Measurements from ENCODE around the gene MTX2. TPM values are rescaled to one million over a fixed set of nuclear protein-coding genes. Genes with fewer than 3 reads are reported as not detected.
"Not testable (repeated sequence)": the region's sequence is repeated elsewhere in the genome, so short reads cannot be mapped to it uniquely, and the experiment has no call there.

The MTX2 gene
- total and polyA plus RNA-seq, 5 donors, result 34.7 to 83.3 (median 47.6) TPM

DNA sequence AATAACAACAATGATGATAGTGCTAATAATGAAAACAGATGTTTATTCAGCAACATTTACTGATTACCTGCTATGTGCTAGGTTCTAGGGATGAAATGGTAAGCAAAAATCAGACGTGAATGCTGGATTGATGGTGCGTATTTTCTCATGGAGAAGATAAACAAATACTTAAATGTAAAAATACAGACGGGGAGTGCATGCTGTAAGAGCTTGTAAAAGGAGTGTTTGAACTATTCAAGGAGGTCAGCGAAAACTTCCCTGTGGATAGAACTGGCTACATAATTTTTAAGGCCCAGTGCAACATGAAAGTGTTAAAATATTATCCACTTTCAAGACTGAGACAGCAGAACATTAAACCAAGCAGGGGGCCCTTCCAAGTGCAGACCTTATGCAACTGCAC, 22.1 kb downstream of the MTX2 start:
- Histone ChIP-seq H3K9me3 (ENCODE audit: control insufficient read depth, low read length) (no peaks in the 10 kb centered on the region), H3K4me1 (ENCODE audit: control insufficient read depth, insufficient read depth, low read length) (peaks cover 3% of the 10 kb centered on the region), H3K4me3 (ENCODE audit: low read length) (no peak overlapping the region), H3K27me3 (ENCODE audit: control insufficient read depth, insufficient read depth) (no peaks in the 10 kb centered on the region), H3K27ac (ENCODE audit: low read length) (no peak overlapping the region)
- ATAC-seq (no peak), DNase-seq (no peak)
- WGBS, result 80% methylated on average over 4 of the region's 4 CpGs
- intact Hi-C loops (cut with DNase I), result no loop called here

DNA sequence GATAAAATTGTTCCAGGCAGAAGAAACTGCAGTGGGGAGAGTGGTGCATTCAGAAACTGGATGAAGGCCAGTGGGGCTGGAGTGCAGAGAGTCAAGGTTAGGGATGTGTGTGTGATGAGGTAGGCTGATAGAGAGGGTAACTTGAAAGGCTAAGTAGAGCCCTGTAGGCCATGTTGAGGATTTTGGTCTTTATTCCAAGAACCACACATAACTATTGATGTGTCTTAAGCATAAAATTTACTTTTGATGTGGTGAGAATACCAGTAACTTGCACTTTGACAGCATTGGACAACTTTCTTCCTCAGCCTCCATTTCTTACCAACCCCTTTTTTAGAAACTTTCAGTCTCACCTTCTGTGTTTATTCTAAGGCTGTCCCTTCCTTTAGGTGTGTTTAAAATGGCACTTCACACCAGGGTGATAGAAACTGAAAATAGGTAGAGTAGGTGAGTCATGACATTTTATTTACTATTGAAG, 22.6 kb downstream of the MTX2 start:
- DNase-seq (no peak), ATAC-seq (no peak)
- intact Hi-C loops (cut with DNase I), result no loop called here
- Histone ChIP-seq H3K9me3 (ENCODE audit: control insufficient read depth, low read length) (no peaks in the 10 kb centered on the region), H3K27me3 (ENCODE audit: control insufficient read depth, insufficient read depth) (no peaks in the 10 kb centered on the region), H3K4me3 (ENCODE audit: low read length) (no peak overlapping the region), H3K27ac (ENCODE audit: low read length) (no peak overlapping the region), H3K4me1 (ENCODE audit: control insufficient read depth, insufficient read depth, low read length) (peaks cover 3% of the 10 kb centered on the region)

DNA sequence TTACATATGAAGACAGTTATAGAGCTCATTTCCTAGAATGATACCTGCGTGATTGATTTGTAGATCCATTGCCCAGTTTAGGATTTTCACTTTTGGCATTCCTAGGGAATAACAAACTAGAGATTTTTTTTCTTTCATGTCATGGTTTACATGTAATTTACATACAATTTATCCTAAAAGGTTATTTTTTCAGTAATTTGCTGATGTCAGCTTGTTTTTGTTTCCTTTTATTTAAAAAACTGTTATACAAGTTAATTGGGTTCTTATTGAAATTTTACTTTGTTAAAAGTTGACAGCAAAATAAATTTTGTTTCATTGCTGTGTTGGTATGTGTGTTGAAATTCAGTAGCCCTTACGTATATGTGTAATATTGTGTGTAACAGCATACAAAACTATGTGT, 23.4 kb downstream of the MTX2 start:
- no peak for ATAC-seq
- Histone ChIP-seq H3K4me3 (ENCODE audit: low read length) (no peak overlapping the region), H3K4me1 (ENCODE audit: control insufficient read depth, insufficient read depth, low read length) (peaks cover 3% of the 10 kb centered on the region), H3K27ac (ENCODE audit: low read length) (no peak overlapping the region), H3K27me3 (ENCODE audit: control insufficient read depth, insufficient read depth) (no peaks in the 10 kb centered on the region), H3K9me3 (ENCODE audit: control insufficient read depth, low read length) (no peaks in the 10 kb centered on the region)
- no peak for DNase-seq
- intact Hi-C loops (cut with DNase I), result no loop called here
- WGBS, result 95% methylated on average over 2 of the region's 2 CpGs

DNA sequence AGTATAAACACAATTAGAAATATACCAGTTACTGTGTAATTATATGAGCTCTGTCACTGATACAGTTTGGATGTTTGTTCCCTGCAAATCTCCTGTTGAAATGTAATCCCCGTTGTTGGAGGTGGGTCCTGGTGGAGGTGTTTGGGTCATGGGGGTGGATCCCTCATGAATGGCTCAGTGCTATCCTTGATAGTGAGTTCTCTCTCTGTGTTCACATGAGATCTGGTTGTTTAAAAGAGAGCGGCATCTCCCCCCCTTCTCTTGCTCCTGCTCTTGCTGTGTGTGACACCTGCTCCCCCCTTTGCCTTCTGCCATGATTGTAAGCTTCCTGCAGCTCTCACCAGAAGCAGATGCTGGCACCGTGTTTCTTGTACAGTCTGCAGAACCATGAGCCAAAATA, 24.1 kb downstream of the MTX2 start:
- Histone ChIP-seq H3K4me1 (ENCODE audit: control insufficient read depth, insufficient read depth, low read length) (peaks cover 3% of the 10 kb centered on the region), H3K27me3 (ENCODE audit: control insufficient read depth, insufficient read depth) (no peaks in the 10 kb centered on the region), H3K9me3 (ENCODE audit: control insufficient read depth, low read length) (no peaks in the 10 kb centered on the region), H3K27ac (ENCODE audit: low read length) (no peak overlapping the region), H3K4me3 (ENCODE audit: low read length) (no peak overlapping the region)
- no peak for ATAC-seq
- no peak for DNase-seq
- 77% methylated on average over 3 of the region's 3 CpGs for WGBS
- intact Hi-C loops (cut with DNase I), result no loop called here

DNA sequence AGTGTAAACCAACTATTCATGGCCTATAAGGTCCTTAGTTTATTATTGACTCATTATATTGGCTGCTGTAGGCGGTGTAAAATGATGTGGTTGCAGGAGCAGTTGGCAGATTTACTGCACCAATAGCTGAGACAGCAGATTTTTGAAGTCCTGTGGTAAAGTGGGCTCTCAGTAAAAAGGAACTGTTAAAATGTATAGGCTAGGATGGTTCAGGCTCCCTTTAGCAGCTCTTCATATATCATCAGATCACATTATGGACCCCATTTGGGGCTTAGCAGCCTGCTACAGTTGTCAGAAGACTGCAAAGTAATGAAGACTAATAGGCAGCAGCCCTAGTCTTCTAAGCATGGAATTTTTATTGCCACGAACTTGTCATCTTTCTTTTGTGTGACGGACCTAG, 27.8 kb downstream of the MTX2 start:
- 90% methylated on average over 3 of the region's 3 CpGs for WGBS
- Histone ChIP-seq H3K27ac (ENCODE audit: low read length) (no peak overlapping the region), H3K4me1 (ENCODE audit: control insufficient read depth, insufficient read depth, low read length) (no peaks in the 10 kb centered on the region), H3K9me3 (ENCODE audit: control insufficient read depth, low read length) (no peaks in the 10 kb centered on the region), H3K4me3 (ENCODE audit: low read length) (no peak overlapping the region), H3K27me3 (ENCODE audit: control insufficient read depth, insufficient read depth) (no peaks in the 10 kb centered on the region)
- intact Hi-C loops (cut with DNase I), result no loop called here
- ATAC-seq (no peak), DNase-seq (no peak)

DNA sequence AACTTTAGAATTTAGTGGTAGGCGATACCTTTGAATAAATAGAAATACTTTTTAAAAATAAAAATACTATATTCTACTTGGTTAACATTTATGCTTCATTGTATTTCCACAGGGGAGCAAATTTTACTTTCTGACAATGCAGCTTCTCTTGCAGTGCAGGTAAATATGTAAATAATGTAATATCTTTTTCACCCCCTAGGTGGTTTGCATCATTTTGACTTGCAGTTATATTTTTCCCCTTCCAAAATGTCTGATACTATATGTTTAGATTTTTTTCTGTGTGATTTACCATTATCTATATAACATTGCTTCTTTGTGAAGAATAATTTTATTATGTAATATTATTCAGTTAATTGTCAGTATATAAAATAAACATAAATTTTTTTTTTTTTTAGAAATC, 28.5 kb downstream of the MTX2 start:
- DNase-seq (no peak), ATAC-seq (no peak)
- no peaks in the 10 kb centered on the region for H3K27me3 ChIP-seq (ENCODE audit: control insufficient read depth, insufficient read depth)
- H3K9me3 ChIP-seq (ENCODE audit: control insufficient read depth, low read length), result no peaks in the 10 kb centered on the region
- intact Hi-C loops (cut with DNase I), result no loop called here
- H3K27ac ChIP-seq (ENCODE audit: low read length), result no peak overlapping the region
- WGBS, result 99% methylated on average over 1 of the region's 1 CpG
- H3K4me3 ChIP-seq (ENCODE audit: low read length), result no peak overlapping the region
- H3K4me1 ChIP-seq (ENCODE audit: control insufficient read depth, insufficient read depth, low read length), result no peaks in the 10 kb centered on the region

DNA sequence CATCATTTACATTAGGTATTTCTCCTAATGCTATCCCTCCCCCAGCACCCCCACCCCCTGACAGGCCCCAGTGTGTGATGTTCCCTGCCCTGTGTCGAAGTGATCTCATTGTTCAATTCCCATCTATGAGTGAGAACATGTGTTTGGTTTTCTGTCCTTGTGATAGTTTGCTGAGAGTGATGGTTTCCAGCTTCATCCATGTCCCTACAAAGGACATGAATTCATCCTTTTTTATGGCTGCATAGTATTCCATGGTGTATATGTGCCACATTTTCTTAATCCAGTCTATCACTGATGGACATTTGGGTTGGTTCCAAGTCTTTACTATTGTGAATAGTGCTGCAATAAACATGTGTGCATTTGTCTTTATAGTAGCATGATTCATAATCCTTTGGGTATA, 36.8 kb downstream of the MTX2 start:
- H3K27me3 ChIP-seq (ENCODE audit: control insufficient read depth, insufficient read depth); intact Hi-C loops (cut with DNase I); H3K9me3 ChIP-seq (ENCODE audit: control insufficient read depth, low read length); H3K27ac ChIP-seq (ENCODE audit: low read length); H3K4me1 ChIP-seq (ENCODE audit: control insufficient read depth, insufficient read depth, low read length); H3K4me3 ChIP-seq (ENCODE audit: low read length); DNase-seq; ATAC-seq: not testable (repeated sequence)
- 98% methylated on average over 1 of the region's 1 CpG for WGBS

DNA sequence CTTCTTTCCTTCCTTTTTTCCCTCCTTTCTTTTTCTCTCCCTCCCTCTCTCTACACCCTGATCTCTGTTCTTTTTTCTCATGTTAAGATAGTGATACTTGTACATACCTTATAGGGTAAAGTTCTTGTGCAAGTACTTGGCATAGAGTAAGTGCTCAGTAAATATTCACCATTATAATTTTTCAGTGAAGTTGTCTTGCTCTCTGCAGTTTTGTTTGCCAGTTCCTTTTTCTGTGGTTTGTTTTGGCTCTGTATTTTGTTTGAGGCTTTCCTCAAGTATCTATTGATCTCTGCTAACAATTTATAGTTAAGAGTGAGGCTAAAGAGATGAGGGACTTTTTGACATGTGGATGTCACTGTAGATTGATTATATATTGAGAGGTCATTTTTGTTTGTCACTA, 48.0 kb downstream of the MTX2 start:
- Histone ChIP-seq H3K27ac (ENCODE audit: low read length) (no peak overlapping the region), H3K4me3 (ENCODE audit: low read length) (no peak overlapping the region), H3K27me3 (ENCODE audit: control insufficient read depth, insufficient read depth) (no peaks in the 10 kb centered on the region), H3K9me3 (ENCODE audit: control insufficient read depth, low read length) (no peaks in the 10 kb centered on the region), H3K4me1 (ENCODE audit: control insufficient read depth, insufficient read depth, low read length) (no peaks in the 10 kb centered on the region)
- intact Hi-C loops (cut with DNase I), result no loop called here
- ATAC-seq (no peak), DNase-seq (no peak)

DNA sequence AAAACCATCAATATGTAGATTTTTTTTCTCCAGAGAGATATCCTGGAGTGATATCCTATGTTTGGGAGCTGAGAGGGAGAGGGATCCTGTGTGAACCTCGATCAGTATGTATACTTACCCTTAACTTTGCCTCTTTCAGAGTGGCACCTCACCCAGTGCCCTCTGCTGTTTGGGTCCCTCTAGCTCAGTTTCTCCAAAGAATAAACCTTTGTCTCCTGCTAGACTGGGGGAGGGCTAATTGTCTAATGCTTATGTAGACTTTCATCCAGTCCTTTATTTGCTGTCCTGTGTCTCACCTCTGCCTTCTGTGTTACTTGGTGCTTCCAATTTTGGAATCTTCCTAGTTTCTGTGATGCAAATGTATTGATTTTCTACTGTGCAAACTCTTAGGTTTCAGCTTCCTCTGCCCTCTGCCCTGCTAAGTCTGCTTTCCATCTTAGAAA, 48.4 kb downstream of the MTX2 start:
- DNase-seq (no peak), ATAC-seq (no peak)
- H3K27ac ChIP-seq (ENCODE audit: low read length), result no peak overlapping the region
- 86% methylated on average over 1 of the region's 1 CpG for WGBS
- H3K4me1 ChIP-seq (ENCODE audit: control insufficient read depth, insufficient read depth, low read length), result no peaks in the 10 kb centered on the region
- H3K9me3 ChIP-seq (ENCODE audit: control insufficient read depth, low read length), result no peaks in the 10 kb centered on the region
- no peaks in the 10 kb centered on the region for H3K27me3 ChIP-seq (ENCODE audit: control insufficient read depth, insufficient read depth)
- intact Hi-C loops (cut with DNase I), result no loop called here
- H3K4me3 ChIP-seq (ENCODE audit: low read length), result no peak overlapping the region

DNA sequence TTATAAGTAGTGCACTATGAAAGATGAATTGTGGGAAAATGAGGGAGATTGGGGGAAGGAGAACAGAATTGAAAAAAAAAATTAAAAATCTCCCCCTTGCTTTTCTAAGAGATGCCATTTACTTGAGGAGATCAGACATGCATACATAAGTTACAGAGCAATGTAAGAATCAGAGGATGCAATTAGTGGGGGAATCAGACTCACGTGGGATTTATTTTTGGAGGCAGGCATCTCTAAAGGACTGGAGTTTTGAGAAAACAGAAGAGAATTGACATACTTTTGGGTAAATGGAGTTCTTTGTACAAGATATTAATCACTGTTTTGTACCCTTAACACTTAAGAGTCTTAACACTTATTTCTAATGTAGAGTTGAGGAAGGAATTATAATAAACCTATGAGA, 52.7 kb downstream of the MTX2 start:
- ATAC-seq, result no peak
- Histone ChIP-seq H3K27me3 (ENCODE audit: control insufficient read depth, insufficient read depth) (no peaks in the 10 kb centered on the region), H3K27ac (ENCODE audit: low read length) (no peak overlapping the region), H3K9me3 (ENCODE audit: control insufficient read depth, low read length) (no peaks in the 10 kb centered on the region), H3K4me1 (ENCODE audit: control insufficient read depth, insufficient read depth, low read length) (no peaks in the 10 kb centered on the region), H3K4me3 (ENCODE audit: low read length) (no peak overlapping the region)
- intact Hi-C loops (cut with DNase I), result no loop called here
- no peak for DNase-seq
- WGBS, result 71% methylated on average over 1 of the region's 1 CpG

DNA sequence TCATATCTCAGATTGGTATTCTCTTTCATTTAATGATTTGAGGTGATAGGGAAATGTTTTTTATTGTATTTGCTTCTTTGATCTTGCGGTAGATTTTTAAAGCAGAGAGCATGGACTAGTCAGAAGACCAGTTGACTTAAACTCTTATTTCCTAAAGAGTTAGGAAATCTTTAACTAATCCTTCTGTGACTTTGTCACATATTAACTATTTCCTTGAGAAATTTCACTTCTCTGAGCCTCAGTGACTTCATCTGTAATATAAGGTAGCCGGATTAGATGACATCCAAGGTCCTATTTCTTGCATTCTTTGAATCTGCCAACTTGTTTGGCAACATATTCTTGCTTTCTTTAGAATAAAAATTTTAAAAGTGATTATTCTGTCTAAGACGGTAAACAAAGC, 55.6 kb downstream of the MTX2 start:
- no peaks in the 10 kb centered on the region for H3K4me1 ChIP-seq (ENCODE audit: control insufficient read depth, insufficient read depth, low read length)
- 97% methylated on average over 3 of the region's 3 CpGs for WGBS
- no peak overlapping the region for H3K27ac ChIP-seq (ENCODE audit: low read length)
- H3K27me3 ChIP-seq (ENCODE audit: control insufficient read depth, insufficient read depth), result no peaks in the 10 kb centered on the region
- H3K9me3 ChIP-seq (ENCODE audit: control insufficient read depth, low read length), result no peaks in the 10 kb centered on the region
- intact Hi-C loops (cut with DNase I), result no loop called here
- no peak overlapping the region for H3K4me3 ChIP-seq (ENCODE audit: low read length)
- ATAC-seq (no peak), DNase-seq (no peak)

DNA sequence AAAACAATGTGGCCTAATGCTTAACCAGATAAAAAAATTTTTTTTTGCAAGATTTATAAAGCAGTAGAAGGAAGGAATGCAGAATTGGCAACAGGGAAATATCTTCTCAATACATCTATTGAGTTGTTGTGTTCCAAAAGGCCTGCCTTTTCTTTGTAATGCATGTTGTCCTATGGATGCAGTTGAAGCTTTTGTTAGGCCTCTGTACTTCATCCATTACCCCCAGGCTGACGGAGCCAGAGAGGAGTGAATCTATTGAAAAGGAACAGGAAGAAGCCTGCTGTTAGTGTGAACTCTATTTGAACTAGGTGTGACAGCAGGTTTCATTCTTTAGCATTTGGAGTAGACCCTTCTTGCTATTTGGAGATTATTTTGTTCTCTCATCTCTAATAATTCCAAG, 56.5 kb downstream of the MTX2 start:
- no peaks in the 10 kb centered on the region for H3K4me1 ChIP-seq (ENCODE audit: control insufficient read depth, insufficient read depth, low read length)
- ATAC-seq (no peak), DNase-seq (no peak)
- H3K27ac ChIP-seq (ENCODE audit: low read length), result no peak overlapping the region
- H3K4me3 ChIP-seq (ENCODE audit: low read length), result no peak overlapping the region
- no peaks in the 10 kb centered on the region for H3K9me3 ChIP-seq (ENCODE audit: control insufficient read depth, low read length)
- H3K27me3 ChIP-seq (ENCODE audit: control insufficient read depth, insufficient read depth), result no peaks in the 10 kb centered on the region
- 80% methylated on average over 1 of the region's 1 CpG for WGBS
- intact Hi-C loops (cut with DNase I), result no loop called here

All from right cardiac atrium (tissue), 5 donors.